Stimulated activated CD8-positive, alpha-beta memory T cell treated with anti-CD3 and anti-CD28 coated beads, Interleukin-4, amount 100 ng/mL, for 48 hours (primary cell): ENCODE data around the gene CUX1.
"Not testable (repeated sequence)": the region's sequence is repeated elsewhere in the genome, so short reads cannot be mapped to it uniquely, and the experiment has no call there.

Experiments
- DNase-seq: peaks from one replicate; pipeline ENCODE4 v3.0.0-alpha.2; 2020

Gene CUX1

GRCh38 chr7:102284891-102285539 lies 467.6 kb downstream of the CUX1 start:
- no peak for DNase-seq

GRCh38 chr7:102285540-102286236 lies 468.3 kb downstream of the CUX1 start:
- no peak for DNase-seq

GRCh38 chr7:102286237-102287110 lies 469.0 kb downstream of the CUX1 start, which contains the start of gene SH2B2:
Gene SH2B2 (plus strand): TSS chr7:102286868. CDS start chr7:102300551, 13,683 bp downstream.
- DNase-seq = peak; percentile 60

DNA sequence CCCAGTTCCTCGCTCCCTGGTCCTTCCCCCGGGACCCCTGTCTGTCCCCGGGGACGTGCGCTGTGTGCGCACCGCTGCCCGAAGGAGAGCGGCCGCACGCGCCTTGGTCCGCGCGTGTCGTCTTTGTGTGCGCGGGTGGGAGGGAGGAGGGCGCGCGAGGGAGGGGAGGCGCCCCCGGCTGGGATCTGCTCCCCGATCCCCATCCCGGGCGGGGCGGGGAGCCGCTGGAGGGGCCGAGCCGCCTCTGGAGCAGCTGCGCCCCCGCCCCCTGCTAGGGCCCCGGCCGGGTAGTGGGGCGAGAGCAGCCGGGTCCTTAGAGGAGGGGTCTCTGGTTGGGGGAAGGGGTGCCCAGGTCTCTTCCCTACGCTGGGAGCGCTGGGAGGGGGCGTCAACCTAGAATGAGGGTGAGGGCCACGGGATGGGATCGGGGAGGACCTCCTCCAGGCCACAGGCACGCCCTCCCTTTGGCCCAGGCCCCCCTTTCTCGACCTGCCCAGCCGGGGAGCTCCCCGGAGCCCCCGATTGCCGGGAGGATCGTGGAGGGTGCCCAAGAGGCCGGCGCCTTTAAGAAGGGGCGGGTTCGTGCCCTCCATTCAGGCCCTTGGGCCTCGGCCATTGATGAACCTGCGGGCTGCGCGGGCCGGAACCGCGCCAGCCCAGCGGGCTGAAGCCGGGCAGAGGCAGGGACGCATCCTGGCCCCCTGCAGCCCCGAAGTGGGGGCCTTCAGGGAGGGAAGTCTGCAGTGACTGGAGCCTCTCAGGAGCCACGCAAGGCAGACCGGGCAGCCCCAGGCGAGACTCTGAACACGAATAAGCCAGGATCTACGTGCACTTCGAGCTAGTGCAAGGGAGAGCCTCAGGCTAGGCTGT lies 469.9 kb downstream of the CUX1 start:
- peak; percentile 42 for DNase-seq

DNA sequence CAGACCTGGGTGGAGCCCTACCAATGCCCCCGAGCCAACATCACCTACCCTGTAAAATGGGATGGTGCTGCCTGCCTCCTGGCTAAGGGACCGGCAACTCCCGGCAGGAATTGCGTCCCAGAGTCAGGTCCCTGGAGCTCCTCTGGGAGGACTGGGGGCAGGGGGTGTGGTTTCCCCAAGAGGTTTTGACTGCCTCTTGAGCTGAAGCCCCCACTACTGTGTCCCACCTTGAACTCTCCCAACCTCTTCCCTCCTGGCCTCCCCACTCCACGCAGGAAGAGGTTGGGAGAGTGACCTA lies 470.5 kb downstream of the CUX1 start:
- DNase-seq = no peak

- DNase-seq = peak; percentile 38
Measured at GRCh38 chr7:102288285-102288930, 471.0 kb downstream of the CUX1 start.

GRCh38 chr7:102289057-102289456 lies 471.6 kb downstream of the CUX1 start:
- no peak for DNase-seq

- peak; percentile 48 for DNase-seq
Measured at GRCh38 chr7:102291056-102291915, 473.9 kb downstream of the CUX1 start.

DNA sequence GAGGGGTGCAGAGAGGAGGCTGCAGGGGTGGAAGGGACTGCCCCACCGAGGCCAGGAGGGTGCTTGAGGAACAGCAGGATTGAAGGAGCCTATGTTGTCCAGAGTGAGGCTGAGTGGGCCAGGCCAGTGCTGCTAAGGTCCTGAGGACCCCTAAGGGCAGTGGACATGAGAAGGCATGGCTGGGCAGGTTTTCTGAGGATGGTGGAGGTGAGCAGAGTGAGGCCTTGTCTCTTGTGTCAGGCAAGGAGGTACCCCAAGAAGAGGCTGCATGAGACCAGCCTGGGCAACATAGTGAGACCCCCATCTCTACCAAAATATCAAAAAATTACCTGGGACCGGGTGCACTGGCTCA lies 474.5 kb downstream of the CUX1 start:
- no peak for DNase-seq

DNA sequence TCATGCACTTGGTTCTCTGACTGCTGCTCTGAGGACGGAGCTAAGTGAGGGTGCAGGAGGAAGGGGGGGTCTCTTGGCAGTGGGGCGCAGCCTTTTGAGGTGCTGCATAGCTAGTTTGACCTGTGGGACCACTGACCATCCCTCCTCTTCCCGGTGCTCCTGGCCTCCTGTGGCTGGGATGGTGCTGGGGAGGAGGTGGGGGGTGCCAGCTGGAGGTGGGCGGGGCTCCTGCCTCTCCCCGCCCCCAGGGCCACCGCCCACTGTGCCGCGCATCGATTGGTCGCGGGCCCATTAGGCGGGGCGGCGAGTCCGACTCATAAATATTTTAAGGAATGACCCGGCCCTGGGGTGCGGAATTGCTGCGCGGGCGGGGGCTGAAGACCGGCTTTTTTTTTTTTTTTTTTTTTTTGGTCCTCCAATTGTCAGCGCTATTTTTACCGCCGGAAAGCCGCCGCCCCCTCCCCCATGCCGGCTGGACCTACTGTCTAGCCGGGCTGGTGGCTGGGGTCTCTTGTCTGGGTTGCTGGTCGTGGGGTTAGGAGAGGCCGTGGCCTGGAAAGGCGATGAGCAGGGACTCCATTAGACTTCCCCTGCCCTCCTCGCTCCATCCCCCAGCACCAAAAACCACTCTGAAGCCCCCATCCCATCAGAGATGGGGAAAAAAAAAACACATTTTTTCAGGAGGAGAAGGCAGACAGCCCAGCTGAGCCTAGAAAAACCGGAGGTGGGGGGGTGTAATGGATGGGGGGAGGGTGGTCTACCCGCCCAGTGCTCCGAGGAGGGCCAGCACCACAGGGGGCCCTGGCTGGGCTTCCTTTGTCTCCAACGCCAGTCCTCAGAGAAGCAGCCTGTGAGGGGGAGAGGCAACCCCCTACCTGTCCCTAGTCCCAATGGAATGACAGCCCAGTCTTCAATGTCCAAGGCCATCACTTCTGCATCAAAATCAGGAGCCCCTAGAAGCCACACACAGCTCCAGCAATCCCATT lies 475.7 kb downstream of the CUX1 start:
- DNase-seq = no peak

- DNase-seq = no peak
Measured at GRCh38 chr7:102294589-102294988, 477.2 kb downstream of the CUX1 start.

- no peak for DNase-seq
Measured at GRCh38 chr7:102295346-102296178, 478.1 kb downstream of the CUX1 start.

- no peak for DNase-seq
Measured at GRCh38 chr7:102296179-102296438, 478.7 kb downstream of the CUX1 start.

DNA sequence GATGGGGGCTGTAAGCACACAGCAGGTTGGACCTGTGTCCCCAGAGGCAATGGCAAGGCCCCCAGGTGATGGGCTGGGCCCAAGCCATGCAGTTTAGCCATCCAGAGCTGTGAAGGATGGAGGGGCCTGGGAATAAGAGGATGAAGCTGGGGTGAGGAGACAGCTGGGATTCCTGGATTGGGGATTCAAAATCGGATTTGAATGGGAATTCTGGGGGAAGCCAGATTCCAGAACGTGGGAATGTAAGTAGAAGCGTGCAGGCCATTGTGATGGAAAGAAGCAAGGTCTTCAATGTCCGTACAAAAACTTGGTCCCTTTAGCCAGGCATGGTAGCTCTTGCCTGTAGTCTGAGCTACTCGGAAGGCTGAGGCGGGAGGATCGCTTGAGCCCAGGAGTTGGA lies 479.1 kb downstream of the CUX1 start:
- DNase-seq = no peak

DNA sequence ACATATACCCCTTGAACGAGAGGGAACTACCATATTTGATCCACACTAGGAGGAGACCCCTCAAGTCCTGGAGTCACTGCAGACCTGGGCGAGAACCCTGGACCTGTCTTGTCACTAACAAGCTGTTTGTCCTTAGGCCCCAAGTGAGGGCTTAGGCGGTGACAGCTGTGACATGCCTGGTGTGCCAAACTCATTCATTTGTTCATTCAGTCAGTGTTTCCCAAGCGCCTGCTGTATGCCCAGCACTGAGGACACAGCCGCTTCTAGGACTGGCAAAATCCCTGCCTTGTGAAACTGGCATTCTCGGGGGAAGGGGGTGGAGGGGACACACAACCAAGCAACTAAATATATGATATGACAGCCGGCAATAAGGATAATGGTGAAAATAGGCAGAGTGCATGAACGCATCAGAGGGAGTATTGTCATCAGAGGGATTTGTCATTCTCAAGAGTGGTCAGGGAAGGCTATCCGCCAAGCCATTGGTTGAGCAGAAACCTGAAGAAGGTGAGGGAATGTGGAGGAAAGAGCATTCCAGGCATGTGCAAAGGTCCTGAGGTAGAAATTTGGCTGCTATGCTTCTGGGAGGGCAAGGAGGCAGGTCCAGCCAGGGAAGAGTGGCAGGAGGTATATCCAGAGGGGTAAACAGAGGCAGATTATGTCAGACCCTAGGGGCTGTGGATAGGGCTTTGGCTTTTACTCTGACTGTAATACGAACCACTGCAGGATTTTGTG lies 480.2 kb downstream of the CUX1 start:
- DNase-seq = no peak

- DNase-seq = no peak
Measured at GRCh38 chr7:102300643-102301221, 483.3 kb downstream of the CUX1 start.

DNA sequence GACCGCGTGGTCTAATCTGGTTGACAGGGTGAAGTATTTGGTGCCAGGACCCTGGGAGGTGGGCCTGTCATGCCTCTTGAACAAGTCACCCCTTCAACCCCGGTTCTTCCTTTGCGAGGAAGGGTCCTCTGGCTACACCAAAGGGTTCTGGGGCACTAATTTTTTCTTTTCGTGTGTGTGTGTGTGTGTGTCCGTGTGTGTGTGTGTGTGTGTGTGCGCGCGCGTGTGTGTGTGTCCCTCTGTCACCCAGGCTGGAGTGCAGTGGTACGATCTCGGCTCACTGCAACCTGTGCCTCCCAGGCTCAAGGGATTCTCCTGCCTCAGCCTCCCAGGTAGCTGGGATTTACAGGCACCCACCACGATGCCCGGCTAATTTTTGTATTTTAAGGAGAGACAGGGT lies 483.9 kb downstream of the CUX1 start:
- DNase-seq = not testable (repeated sequence)

- DNase-seq = no peak
Measured at GRCh38 chr7:102302025-102302424, 484.6 kb downstream of the CUX1 start.
